Right cardiac atrium (tissue), 5 donors: ENCODE results near the gene RNU2-1. TPM values are rescaled to one million over a fixed set of nuclear protein-coding genes. Genes with fewer than 3 reads are reported as not detected.
"Not testable (repeated sequence)": the region's sequence is repeated elsewhere in the genome, so short reads cannot be mapped to it uniquely, and the experiment has no call there.

Experiments
- ATAC-seq, 2 donors: fragments of 200-7000 bp; cut with Tn5 transposase; one replicate each; pipeline versions ENCODE4 v1.8.0 to v1.9.1; 2020; ENCODE audit warnings: moderate library complexity in 2 of 2, mild to moderate bottlenecking in 1 of 2
- DNase-seq, 3 donors: peaks; one replicate each; pipeline ENCODE4 v3.0.0-alpha.2; 2020
- H3K27ac ChIP-seq: one replicate; pipeline ENCODE4 v1.5.1; 2013; ENCODE audit warnings: mild to moderate bottlenecking, low read length, control low read depth, moderate library complexity
- H3K27me3 ChIP-seq: one replicate; pipeline ENCODE4 v1.6.1; 2013; ENCODE audit not compliant: control insufficient read depth, insufficient read depth
- H3K4me1 ChIP-seq: one replicate; pipeline ENCODE4 v1.6.1; 2013; ENCODE audit warnings: low read length; ENCODE audit not compliant: control insufficient read depth, insufficient read depth
- H3K4me3 ChIP-seq: one replicate; pipeline ENCODE4 v1.5.1; 2013; ENCODE audit warnings: low read length, control low read depth
- H3K9me3 ChIP-seq: one replicate; pipeline ENCODE4 v1.6.1; 2013; ENCODE audit warnings: low read length; ENCODE audit not compliant: control insufficient read depth
- WGBS: extraction: QIAGEN DNeasy Blood & Tissue Kit; methylation state at CpG from one replicate; pipeline ENCODE4 v1.1.7; 2013; 5-methylcytosine and 5-hydroxymethylcytosine counted together
- intact Hi-C, 4 donors: fragments of 100-400 bp; cut with DNase I; formaldehyde crosslinking; loops; one replicate each; pipeline versions ENCODE4 v1.11.0 to v1.14.0; 2022 to 2023
- long read RNA-seq, 4 donors: library from polyadenylated mRNA; unstranded; transcript quantifications; one replicate each; pipeline ENCODE4 v2.0.0, GENCODE V29; 2020 to 2021
- polyA plus RNA-seq: library from polyadenylated mRNA; stranded (reverse); fragments of 200-250 nt; gene quantifications from one replicate; pipeline ENCODE4 v1.2.3, GENCODE V29; 2013
- total RNA-seq, 4 donors: library from RNA; stranded (reverse); fragmentation: NEBNext Ultra II Directional; extraction: Animal tissue kit (Norgen Biotek cat#: 25700); gene quantifications; one replicate each; pipeline ENCODE4 v1.2.1, GENCODE V29; 2021
- donor health status: healthy with polysubstance abuse.
- donor health status: DM: no; HTN: yes; CAD: no.
- donor health status: DM: no; HTN: no; CAD: no.
- donor health status: DM: no; HTN: yes; CAD: no; lungs with severe emphysema.
- donor health status: DM: yes; HTN: yes; CAD: no.

Gene RNU2-1
- total RNA-seq (1,000 to 10,000 TPM; 4,539 to 8,032 (median 6,851) TPM), polyA plus RNA-seq (not detected)
- long read RNA-seq, donor 1 = 0 reads
- long read RNA-seq, donor 2 = 0 reads
- long read RNA-seq, donor 3 = 0 reads
- long read RNA-seq, donor 4 = 0 reads

DNA sequence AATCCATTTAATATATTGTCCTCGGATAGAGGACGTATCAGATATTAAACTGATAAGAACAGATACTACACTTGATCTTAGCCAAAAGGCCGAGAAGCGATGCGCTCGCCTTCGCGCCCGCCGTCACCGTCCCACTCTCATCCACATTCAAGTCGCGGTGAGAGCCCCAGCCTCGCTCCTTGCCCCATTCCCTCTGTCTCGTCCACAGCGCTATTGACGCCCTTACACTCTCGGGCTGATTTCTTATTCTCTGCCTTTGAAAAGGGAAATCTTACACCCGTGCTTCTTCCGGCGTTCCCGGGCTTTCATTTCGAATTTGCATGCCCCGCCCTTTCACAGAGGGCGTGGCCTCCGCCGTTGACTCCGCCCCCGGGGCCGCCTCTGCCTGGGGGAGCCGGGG lies at the start of gene RNU2-1:
Gene RNU2-1 (minus strand): TSS at position 101 of the 400 bp plus-strand sequence.
- intact Hi-C loops, DNase-seq, H3K9me3 ChIP-seq, ATAC-seq, H3K4me1 ChIP-seq, H3K27ac ChIP-seq, H3K27me3 ChIP-seq, H3K4me3 ChIP-seq: not testable (repeated sequence)
- no CpG with 5 or more reads among the region's 31 CpGs for WGBS

DNA sequence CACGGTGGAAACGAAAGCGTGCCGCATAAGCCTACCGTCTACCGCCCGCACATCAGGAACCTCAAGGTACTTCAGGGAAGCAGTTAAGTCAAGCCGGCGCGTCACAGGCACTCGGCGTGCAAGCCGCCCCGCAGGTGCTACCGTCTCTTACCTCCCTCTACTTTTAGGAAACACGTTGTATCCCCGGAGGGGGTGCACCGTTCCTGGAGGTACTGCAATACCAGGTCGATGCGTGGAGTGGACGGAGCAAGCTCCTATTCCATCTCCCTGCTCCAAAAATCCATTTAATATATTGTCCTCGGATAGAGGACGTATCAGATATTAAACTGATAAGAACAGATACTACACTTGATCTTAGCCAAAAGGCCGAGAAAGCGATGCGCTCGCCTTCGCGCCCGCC lies 39.1 kb upstream of the RNU2-1 start:
- H3K4me1 ChIP-seq, ATAC-seq, H3K27me3 ChIP-seq, H3K4me3 ChIP-seq, H3K9me3 ChIP-seq, H3K27ac ChIP-seq, intact Hi-C loops, DNase-seq: not testable (repeated sequence)
- no CpG with 5 or more reads among the region's 30 CpGs for WGBS

DNA sequence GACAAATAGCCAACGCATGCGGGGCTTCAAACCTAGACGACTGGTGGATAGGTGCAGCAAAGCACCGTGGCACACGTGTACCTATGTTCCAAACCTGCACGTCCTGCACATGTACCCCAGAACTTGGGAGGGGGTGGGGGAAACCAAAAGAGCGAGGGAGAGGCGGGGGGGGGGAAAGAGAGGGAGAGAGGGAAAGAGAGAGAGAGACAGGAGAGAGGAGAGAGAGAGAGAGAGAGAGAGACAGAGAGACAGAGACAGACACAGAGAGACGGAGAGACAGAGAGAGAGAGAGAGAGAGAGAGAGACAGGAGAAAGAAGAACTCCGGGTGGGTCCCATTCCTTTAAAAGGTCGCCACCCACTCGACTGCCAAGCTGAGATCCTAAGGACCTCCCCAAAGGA lies 38.7 kb upstream of the RNU2-1 start:
- DNase-seq, H3K27me3 ChIP-seq, ATAC-seq, intact Hi-C loops, H3K27ac ChIP-seq, H3K9me3 ChIP-seq, H3K4me1 ChIP-seq, H3K4me3 ChIP-seq: not testable (repeated sequence)
- WGBS = no CpG with 5 or more reads among the region's 12 CpGs

DNA sequence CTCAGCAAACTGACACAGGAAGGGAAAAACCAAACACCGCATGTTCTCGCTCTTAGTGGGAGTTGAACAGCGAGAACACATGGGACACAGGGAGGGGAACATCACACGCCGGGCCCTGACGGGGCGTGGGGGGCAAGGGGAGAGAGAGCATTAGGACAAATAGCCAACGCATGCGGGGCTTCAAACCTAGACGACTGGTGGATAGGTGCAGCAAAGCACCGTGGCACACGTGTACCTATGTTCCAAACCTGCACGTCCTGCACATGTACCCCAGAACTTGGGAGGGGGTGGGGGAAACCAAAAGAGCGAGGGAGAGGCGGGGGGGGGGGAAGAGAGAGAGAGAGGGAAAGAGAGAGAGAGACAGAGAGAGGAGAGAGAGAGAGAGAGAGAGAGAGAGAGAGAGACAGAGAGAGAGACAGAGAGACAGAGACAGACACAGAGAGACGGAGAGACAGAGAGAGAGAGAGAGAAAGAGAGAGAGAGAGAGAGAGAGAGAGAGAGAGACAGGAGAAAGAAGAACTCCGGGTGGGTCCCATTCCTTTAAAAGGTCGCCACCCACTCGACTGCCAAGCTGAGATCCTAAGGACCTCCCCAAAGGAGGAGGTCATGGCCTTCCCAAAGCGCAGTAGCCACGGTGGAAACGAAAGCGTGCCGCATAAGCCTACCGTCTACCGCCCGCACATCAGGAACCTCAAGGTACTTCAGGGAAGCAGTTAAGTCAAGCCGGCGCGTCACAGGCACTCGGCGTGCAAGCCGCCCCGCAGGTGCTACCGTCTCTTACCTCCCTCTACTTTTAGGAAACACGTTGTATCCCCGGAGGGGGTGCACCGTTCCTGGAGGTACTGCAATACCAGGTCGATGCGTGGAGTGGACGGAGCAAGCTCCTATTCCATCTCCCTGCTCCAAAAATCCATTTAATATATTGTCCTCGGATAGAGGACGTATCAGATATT lies 37.1 kb upstream of the RNU2-1 start:
- ATAC-seq, H3K4me3 ChIP-seq, H3K27me3 ChIP-seq, intact Hi-C loops, H3K27ac ChIP-seq, DNase-seq, H3K4me1 ChIP-seq, H3K9me3 ChIP-seq: not testable (repeated sequence)
- WGBS = no CpG with 5 or more reads among the region's 43 CpGs

DNA sequence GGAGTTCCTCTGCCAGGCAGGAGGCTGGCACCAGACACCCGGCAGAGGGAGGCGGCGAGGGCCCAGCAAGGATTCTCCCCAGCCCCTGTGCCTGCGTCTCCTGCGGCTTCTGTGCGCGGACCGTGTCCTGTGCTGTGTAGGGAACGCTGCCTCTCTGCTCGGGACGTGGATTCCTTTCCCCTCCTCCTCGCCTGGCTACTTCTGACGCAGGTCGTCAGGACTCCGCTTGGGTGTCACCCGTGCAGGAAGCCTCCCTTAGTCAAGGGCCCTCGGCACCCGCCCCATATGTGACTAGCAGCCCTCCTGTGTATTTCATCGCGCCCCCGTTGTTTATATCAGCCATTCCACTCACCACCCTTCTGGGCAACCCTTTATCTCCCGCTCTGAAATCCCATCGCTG lies 12.7 kb upstream of the RNU2-1 start:
- H3K27ac ChIP-seq, H3K4me1 ChIP-seq, intact Hi-C loops, H3K27me3 ChIP-seq, H3K9me3 ChIP-seq, DNase-seq, ATAC-seq, H3K4me3 ChIP-seq: not testable (repeated sequence)
- 7% methylated on average over 11 of the region's 23 CpGs for WGBS

DNA sequence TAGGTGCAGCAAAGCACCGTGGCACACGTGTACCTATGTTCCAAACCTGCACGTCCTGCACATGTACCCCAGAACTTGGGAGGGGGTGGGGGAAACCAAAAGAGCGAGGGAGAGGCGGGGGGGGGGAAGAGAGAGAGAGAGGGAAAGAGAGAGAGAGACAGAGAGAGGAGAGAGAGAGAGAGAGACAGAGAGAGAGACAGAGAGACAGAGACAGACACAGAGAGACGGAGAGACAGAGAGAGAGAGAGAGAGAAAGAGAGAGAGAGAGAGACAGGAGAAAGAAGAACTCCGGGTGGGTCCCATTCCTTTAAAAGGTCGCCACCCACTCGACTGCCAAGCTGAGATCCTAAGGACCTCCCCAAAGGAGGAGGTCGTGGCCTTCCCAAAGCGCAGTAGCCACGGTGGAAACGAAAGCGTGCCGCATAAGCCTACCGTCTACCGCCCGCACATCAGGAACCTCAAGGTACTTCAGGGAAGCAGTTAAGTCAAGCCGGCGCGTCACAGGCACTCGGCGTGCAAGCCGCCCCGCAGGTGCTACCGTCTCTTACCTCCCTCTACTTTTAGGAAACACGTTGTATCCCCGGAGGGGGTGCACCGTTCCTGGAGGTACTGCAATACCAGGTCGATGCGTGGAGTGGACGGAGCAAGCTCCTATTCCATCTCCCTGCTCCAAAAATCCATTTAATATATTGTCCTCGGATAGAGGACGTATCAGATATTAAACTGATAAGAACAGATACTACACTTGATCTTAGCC lies 7.0 kb upstream of the RNU2-1 start:
- DNase-seq, H3K27ac ChIP-seq, H3K27me3 ChIP-seq, H3K9me3 ChIP-seq, ATAC-seq, H3K4me1 ChIP-seq, H3K4me3 ChIP-seq, intact Hi-C loops: not testable (repeated sequence)
- WGBS = no CpG with 5 or more reads among the region's 34 CpGs

DNA sequence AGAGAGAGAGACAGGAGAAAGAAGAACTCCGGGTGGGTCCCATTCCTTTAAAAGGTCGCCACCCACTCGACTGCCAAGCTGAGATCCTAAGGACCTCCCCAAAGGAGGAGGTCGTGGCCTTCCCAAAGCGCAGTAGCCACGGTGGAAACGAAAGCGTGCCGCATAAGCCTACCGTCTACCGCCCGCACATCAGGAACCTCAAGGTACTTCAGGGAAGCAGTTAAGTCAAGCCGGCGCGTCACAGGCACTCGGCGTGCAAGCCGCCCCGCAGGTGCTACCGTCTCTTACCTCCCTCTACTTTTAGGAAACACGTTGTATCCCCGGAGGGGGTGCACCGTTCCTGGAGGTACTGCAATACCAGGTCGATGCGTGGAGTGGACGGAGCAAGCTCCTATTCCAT lies 5.8 kb upstream of the RNU2-1 start:
- H3K27ac ChIP-seq, ATAC-seq, intact Hi-C loops, H3K9me3 ChIP-seq, H3K27me3 ChIP-seq, H3K4me3 ChIP-seq, DNase-seq, H3K4me1 ChIP-seq: not testable (repeated sequence)
- 0% methylated on average over 3 of the region's 26 CpGs for WGBS

DNA sequence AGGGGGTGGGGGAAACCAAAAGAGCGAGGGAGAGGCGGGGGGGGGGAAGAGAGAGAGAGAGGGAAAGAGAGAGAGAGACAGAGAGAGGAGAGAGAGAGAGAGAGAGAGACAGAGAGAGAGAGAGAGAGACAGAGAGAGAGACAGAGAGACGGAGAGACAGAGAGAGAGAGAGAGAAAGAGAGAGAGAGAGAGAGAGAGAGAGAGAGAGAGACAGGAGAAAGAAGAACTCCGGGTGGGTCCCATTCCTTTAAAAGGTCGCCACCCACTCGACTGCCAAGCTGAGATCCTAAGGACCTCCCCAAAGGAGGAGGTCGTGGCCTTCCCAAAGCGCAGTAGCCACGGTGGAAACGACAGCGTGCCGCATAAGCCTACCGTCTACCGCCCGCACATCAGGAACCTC lies 514 bp downstream of the RNU2-1 start:
- DNase-seq, H3K4me1 ChIP-seq, H3K27me3 ChIP-seq, ATAC-seq, H3K9me3 ChIP-seq, H3K4me3 ChIP-seq, intact Hi-C loops, H3K27ac ChIP-seq: not testable (repeated sequence)
- WGBS = 0% methylated on average over 1 of the region's 15 CpGs

DNA sequence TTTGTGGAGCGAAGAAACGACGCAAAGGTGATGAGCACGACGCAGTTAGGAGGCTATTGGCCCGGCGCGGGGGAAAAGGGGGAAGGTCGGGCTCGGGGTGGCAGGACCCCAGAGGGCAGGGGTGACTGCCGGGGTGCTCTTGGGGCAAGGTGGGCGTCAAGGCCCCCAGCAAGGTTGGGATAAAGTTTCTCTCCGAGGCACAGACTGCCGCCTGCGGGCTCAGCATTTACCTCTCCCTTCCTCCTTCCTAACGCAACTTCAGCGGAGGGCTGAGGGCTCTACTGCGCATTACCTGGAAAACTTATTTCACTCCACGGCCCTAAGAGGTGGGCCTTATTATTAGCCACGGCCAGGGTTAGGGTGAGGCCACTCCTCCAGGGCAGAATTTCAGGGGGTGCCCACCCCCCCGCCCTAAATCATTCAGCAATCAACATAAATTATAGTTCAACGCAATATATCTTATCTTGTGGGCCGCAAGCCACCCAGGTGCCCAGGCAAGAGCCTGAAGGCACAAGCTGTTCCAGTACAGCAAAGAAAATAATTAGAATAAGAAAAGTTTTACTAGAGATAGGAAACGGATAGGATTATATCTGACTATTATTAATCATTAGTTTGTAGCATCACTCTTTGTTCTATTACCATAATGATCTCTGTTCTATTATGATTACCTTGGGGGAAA lies 1.6 kb downstream of the RNU2-1 start:
- intact Hi-C loops, H3K27me3 ChIP-seq, H3K4me3 ChIP-seq, ATAC-seq, H3K4me1 ChIP-seq, H3K9me3 ChIP-seq: not testable (repeated sequence)
- DNase-seq = peak; percentile 59 to 71 (median 69)
- WGBS = 69% methylated on average over 16 of the region's 24 CpGs
- H3K27ac ChIP-seq = peak overlapping the region; percentile 18

DNA sequence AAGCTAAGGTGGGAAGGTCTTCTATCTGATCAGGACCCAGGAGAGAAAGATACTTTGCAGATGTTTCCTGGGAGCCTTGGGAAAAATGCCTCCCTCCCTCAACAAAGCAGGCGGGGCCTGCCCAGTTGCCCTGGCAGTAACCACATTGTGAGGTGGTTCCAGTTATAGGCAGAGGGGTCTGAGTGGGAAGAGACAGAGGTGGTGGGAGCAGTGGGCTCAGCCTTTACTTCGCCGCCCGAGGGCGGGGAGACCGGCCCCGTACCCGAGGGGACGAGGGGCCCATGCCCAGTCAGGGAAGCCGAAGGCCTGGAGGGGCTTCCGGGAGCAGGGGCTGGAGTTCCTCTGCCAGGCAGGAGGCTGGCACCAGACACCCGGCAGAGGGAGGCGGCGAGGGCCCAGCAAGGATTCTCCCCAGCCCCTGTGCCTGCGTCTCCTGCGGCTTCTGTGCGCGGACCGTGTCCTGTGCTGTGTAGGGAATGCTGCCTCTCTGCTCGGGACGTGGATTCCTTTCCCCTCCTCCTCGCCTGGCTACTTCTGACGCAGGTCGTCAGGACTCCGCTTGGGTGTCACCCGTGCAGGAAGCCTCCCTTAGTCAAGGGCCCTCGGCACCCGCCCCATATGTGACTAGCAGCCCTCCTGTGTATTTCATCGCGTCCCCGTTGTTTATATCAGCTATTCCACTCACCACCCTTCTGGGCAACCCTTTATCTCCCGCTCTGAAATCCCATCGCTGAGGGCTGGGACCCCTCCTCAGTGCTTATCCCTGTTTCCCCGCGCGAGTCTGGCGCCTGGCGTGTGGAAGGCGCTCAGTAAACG lies 2.4 kb downstream of the RNU2-1 start:
- WGBS = 61% methylated on average over 18 of the region's 40 CpGs
- peak overlapping the region; percentile 18 for H3K27ac ChIP-seq

More for the DNA sequence above, 2.4 kb downstream of the RNU2-1 start:
- H3K4me3 ChIP-seq, H3K27me3 ChIP-seq, intact Hi-C loops, H3K4me1 ChIP-seq, DNase-seq, H3K9me3 ChIP-seq: not testable (repeated sequence)
- ATAC-seq = peak; percentile 57 to 68
